ENCODE data around the gene LAMB4.

LAMB4 gene

DNA sequence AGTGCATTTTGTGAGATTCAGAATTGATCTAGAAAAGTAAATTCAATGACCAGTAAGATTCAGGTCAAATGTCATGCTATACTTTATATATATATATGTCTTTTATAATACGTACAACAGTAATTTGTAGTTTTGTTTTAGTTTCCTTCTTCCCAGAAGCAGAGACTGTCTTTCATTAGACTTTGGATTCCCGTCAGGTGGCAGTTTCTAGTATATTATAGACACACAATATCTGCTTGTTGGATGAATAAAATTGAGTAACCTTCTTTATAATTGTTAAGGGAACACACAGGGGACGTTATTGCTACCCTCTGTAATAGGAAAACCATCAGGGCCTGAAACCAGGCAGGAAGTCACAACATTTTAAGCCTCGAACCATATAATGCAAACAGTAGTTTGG lies 121.9 kb downstream of the LAMB4 start:
- H3K79me2 ChIP-seq (ENCODE audit: low read length): no peaks in the 10 kb centered on the region
- no peaks in the 10 kb centered on the region for H3F3A ChIP-seq (ENCODE audit: insufficient read depth, low read length)
- no peak overlapping the region for H3K4me2 ChIP-seq (ENCODE audit: low read depth, low read length)
- H2AFZ ChIP-seq (ENCODE audit: low read length): no peak overlapping the region
- H4K20me1 ChIP-seq (ENCODE audit: insufficient read depth, low read length): no peaks in the 10 kb centered on the region
- no peak overlapping the region for H3K4me3 ChIP-seq (ENCODE audit: low read length)
- no peaks in the 10 kb centered on the region for H3K4me1 ChIP-seq (ENCODE audit: low read length)
- no peaks in the 10 kb centered on the region for H3K9me3 ChIP-seq (replicated peaks; ENCODE audit: insufficient read depth, low read length)
- H3K27me3 ChIP-seq (replicated peaks; ENCODE audit: insufficient read depth, low read length): 0 out of 2 replicates have a peak, but pooled peaks cover 3% of the 10 kb centered on the region
- no peak overlapping the region for H3K9ac ChIP-seq (ENCODE audit: low read length)
- no peaks in the 10 kb centered on the region for H3K36me3 ChIP-seq (replicated peaks; ENCODE audit: insufficient read depth, low read length)
- no peak overlapping the region for H3K27ac ChIP-seq (ENCODE audit: low read length)
- no peak for DNase-seq
- H3K9me2 ChIP-seq (replicated peaks; ENCODE audit: insufficient read depth, low read length): no peaks in the 10 kb centered on the region
- no peak for TF ChIP-seq EZH2phosphoT487 (IDR thresholded peaks at IDR 0.05; ENCODE audit: low read length)
- TF ChIP-seq, protein P1, sequence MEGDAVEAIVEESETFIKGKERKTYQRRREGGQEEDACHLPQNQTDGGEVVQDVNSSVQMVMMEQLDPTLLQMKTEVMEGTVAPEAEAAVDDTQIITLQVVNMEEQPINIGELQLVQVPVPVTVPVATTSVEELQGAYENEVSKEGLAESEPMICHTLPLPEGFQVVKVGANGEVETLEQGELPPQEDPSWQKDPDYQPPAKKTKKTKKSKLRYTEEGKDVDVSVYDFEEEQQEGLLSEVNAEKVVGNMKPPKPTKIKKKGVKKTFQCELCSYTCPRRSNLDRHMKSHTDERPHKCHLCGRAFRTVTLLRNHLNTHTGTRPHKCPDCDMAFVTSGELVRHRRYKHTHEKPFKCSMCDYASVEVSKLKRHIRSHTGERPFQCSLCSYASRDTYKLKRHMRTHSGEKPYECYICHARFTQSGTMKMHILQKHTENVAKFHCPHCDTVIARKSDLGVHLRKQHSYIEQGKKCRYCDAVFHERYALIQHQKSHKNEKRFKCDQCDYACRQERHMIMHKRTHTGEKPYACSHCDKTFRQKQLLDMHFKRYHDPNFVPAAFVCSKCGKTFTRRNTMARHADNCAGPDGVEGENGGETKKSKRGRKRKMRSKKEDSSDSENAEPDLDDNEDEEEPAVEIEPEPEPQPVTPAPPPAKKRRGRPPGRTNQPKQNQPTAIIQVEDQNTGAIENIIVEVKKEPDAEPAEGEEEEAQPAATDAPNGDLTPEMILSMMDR (IDR thresholded peaks at IDR 0.05; ENCODE audit: low read length): no peak
- no peak for TF ChIP-seq EZH2 (optimal IDR thresholded peaks at IDR 0.05; ENCODE audit: low read depth, low read length)

DNA sequence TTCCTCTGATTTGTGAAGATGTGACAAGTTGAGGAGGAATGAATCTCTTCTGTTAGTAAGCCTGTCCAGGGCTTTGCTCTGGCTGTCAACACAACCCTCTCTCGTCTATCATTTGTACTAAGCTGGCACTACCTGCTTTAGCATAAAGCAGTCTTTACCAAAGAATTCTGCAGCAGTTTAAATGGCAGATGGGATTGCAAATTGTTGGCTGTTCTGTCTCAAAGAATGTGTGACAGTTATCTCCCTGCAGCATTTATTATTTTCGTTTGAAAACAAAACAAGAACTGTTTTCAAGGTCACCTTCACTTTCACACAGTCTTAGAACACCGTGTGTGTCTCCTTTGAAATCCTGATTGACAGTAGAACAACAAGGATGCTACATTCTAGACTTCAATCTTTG lies 122.4 kb downstream of the LAMB4 start:
- H3K9me3 ChIP-seq (replicated peaks; ENCODE audit: insufficient read depth, low read length): no peaks in the 10 kb centered on the region
- H3K4me3 ChIP-seq (ENCODE audit: low read length): no peak overlapping the region
- H4K20me1 ChIP-seq (ENCODE audit: insufficient read depth, low read length): no peaks in the 10 kb centered on the region
- H3K9me2 ChIP-seq (replicated peaks; ENCODE audit: insufficient read depth, low read length): no peaks in the 10 kb centered on the region
- H3K27ac ChIP-seq (ENCODE audit: low read length): no peak overlapping the region
- no peak overlapping the region for H3K9ac ChIP-seq (ENCODE audit: low read length)
- H3F3A ChIP-seq (ENCODE audit: insufficient read depth, low read length): no peaks in the 10 kb centered on the region
- no peak overlapping the region for H3K4me2 ChIP-seq (ENCODE audit: low read depth, low read length)
- no peak overlapping the region for H2AFZ ChIP-seq (ENCODE audit: low read length)
- no peaks in the 10 kb centered on the region for H3K4me1 ChIP-seq (ENCODE audit: low read length)
- H3K27me3 ChIP-seq (replicated peaks; ENCODE audit: insufficient read depth, low read length): 0 out of 2 replicates have a peak, but pooled peaks cover 3% of the 10 kb centered on the region
- TF ChIP-seq EZH2 (optimal IDR thresholded peaks at IDR 0.05; ENCODE audit: low read depth, low read length): no peak
- TF ChIP-seq, protein P1 (IDR thresholded peaks at IDR 0.05; ENCODE audit: low read length): no peak
- no peak for TF ChIP-seq EZH2phosphoT487 (IDR thresholded peaks at IDR 0.05; ENCODE audit: low read length)
- H3K36me3 ChIP-seq (replicated peaks; ENCODE audit: insufficient read depth, low read length): no peaks in the 10 kb centered on the region
- no peak for DNase-seq
- no peaks in the 10 kb centered on the region for H3K79me2 ChIP-seq (ENCODE audit: low read length)

DNA sequence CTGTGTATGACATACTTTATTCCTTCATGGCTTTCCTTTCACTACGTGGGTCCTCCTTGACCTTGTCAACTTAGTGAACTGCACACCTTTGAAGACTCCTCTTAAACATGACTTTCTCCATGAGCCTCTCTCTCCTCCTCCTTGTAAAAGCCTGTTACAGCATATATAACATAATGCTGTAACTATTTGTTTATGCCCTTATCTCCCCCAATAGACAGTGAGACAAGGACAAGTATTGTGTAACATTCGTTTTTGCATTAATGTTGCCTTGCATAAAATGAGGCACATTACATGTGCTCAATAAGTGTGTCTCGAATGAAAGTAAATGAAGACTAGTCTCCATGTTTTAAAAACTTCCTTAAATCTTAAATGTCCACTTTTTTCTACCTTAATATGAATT lies 122.9 kb downstream of the LAMB4 start:
- Histone ChIP-seq H3K79me2 (ENCODE audit: low read length) (no peaks in the 10 kb centered on the region), H3K36me3 (replicated peaks; ENCODE audit: insufficient read depth, low read length) (no peaks in the 10 kb centered on the region), H3K9ac (ENCODE audit: low read length) (no peak overlapping the region), H3K27ac (ENCODE audit: low read length) (no peak overlapping the region), H3K27me3 (replicated peaks; ENCODE audit: insufficient read depth, low read length) (0 out of 2 replicates have a peak, but pooled peaks cover 3% of the 10 kb centered on the region), H3K9me2 (replicated peaks; ENCODE audit: insufficient read depth, low read length) (no peaks in the 10 kb centered on the region), H3F3A (ENCODE audit: insufficient read depth, low read length) (no peaks in the 10 kb centered on the region), H3K4me2 (ENCODE audit: low read depth, low read length) (no peak overlapping the region), H3K9me3 (replicated peaks; ENCODE audit: insufficient read depth, low read length) (no peaks in the 10 kb centered on the region), H3K4me3 (ENCODE audit: low read length) (no peak overlapping the region), H4K20me1 (ENCODE audit: insufficient read depth, low read length) (no peaks in the 10 kb centered on the region), H2AFZ (ENCODE audit: low read length) (no peak overlapping the region), H3K4me1 (ENCODE audit: low read length) (no peaks in the 10 kb centered on the region)
- TF ChIP-seq EZH2phosphoT487 (IDR thresholded peaks at IDR 0.05; ENCODE audit: low read length) (no peak), EZH2 (optimal IDR thresholded peaks at IDR 0.05; ENCODE audit: low read depth, low read length) (no peak)
- TF ChIP-seq, protein P1 (IDR thresholded peaks at IDR 0.05; ENCODE audit: low read length): no peak
- no peak for DNase-seq
